GM19043 (cell line): ENCODE measurements around the gene DMD.

ENCODE experiments used
- ATAC-seq: cut with Tn5 transposase; IDR thresholded peaks from one replicate; pipeline ENCODE4 v1.9.1; 2021; ENCODE audit warnings: low read depth; ENCODE audit not compliant: unreplicated experiment

Gene DMD

DNA sequence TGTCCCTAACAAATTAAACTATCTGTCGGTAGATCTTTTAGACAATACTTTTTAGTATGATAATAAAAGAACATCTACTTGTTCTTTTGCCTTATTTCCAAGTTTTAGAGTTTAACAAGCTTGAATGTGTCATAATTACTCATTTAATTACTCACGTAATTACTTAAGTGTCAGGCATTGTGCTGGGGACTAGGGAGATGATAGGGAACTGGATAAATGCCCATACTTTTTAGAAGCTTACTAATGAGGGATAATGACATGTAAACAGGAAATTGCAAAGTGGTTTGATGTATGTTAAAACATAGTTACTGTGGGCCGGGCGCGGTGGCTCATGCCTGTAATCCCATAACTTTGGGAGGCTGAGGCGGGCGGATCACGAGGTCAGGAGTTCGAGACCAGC is 158.3 kb downstream of the DMD start:
- ATAC-seq, result no peak

DNA sequence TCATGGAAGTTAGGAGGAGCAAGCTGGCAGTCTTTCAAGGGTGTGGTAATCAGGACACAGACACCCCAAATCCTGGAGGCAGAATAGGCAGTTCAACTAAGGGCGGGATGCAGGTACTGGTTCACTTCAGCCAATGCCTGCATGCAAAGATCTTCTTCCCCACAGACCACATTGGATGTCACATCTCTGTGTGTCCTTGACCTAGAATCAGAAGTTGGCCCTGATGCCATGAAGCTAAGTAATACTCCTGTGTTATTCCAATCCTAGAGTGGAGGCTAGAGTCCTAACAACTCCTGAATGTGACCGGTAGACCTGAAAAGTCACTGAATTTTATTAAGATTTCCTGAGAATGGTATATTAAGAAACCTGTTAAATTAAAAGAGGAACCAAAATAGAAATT is 165.5 kb downstream of the DMD start:
- ATAC-seq, result no peak

DNA sequence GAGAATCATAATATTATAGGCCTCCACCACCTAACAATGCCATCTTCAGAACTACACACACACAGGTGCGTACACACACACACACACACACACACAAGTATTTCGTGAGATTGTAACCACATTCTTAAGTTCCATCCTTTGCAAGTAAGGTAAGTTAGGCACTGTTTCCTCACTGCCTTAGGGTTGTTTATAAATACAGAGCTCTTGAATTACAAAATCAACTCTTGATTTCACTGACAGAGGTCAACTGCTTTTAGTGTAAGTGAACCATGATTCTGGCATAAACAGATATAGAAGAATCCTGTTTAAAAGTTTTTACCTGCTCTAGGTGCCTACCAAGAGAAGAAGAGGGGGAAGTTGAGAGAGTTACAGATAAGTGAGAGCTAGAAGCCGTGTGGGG is 166.1 kb downstream of the DMD start:
- ATAC-seq, result no peak

DNA sequence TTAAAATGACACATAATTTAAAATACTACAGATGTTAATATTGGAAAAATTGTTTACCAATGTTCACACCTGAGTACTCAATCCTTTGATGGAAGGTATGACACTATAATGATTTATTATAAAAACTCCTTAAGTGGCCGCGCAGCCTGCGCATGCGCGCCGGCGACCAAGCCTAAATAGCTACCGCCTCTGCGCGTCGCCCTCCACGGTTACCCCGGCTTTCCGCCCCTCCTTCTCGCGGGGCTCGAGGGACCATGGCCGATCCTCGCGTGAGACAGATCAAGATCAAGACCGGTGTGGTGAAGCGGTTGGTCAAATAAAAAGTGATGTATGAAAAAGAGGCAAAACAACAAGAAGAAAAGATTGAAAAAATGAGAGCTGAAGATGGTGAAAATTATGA is 170.2 kb downstream of the DMD start:
- ATAC-seq, result no peak

DNA sequence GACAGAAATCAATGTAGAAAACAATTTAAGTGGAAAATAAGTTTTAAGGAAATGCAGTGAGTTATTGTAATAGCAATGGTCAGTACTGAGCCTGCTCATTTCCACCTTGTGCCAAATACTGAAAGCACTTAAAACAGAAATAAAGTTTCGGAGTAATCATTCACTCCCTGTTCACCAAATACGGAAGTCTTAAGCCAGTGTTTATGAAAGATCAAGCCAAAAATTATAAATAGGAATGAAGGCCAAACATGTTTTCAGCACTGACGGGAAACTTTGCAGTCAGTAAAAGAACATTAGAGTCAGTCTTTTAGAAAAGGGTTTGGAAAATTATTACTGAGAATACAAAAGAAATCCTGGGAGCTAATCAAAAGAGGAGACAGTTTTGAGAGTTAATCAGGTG is 178.6 kb downstream of the DMD start:
- no peak for ATAC-seq

DNA sequence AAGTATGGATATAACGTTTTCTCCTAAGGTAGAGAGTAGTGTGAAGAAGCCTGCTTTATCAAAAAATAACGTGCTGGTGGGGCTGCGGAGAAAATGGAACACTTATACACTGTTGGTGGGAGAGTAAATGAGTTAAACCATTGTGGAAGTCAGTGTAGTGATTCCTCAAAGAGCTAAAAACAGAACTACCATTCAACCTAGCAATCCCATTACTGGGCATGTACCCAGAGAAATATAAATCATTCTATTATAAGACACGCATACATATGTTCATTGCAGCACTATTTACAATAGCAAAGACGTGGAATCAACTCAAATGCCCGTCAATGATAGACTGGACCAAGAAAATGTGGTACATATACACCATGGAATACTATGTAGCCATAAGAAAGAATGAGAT is 196.4 kb downstream of the DMD start:
- no peak for ATAC-seq

DNA sequence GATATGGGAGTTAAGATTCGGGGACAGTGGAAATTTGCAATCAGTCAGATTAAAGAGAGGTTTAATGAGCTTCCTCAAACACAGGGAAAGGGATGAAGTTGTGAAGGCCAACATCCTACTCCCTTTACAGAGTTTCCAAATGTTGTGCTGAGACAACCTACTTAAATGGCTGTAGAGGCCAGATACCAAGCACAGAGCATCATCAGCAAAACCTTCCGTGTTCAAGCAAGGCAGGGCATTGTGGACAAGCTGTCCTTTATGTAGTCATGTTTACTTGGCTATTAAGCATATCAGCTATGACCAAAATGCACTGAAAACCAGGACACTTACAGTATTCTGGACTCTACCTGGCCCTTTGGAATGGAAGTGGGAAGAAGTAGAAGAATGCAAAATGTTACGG is 197.3 kb downstream of the DMD start:
- ATAC-seq, result no peak

DNA sequence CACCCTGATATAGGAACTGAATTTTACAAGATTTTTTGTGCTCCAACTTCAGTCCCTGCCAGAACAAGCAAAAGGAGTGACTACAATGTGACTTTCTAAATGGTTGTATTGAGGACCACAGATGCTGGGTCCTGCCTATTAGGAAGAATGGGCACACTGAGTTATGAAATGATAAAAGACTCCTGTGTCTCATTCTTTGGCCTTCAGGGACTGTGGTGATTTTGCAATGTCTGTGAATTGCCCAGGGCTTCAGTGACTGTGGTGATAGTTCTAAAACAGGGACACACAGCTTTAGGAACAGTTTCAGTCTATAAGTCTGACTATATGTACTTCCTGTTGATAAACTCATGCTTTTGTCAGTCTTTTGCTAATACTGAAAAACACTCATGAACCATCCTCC is 210.2 kb downstream of the DMD start:
- no peak for ATAC-seq

DNA sequence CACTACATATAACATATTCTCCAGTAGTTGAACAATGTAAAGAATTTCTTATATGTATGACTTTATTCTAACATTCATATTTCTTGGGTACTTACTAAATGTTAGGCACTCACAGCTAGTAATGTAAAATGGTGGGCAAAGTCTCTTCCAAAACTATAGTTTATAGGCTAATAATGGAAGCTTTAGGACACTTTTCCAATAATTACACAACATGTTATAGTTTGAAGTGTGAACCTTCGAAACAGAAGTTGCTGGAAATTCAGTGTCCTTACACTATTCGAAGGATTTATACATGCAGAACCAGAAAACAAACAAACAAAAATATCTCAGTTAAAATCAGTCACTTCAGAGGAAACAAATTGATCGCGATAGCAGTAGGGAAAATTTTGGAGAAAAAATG is 212.6 kb downstream of the DMD start:
- no peak for ATAC-seq

DNA sequence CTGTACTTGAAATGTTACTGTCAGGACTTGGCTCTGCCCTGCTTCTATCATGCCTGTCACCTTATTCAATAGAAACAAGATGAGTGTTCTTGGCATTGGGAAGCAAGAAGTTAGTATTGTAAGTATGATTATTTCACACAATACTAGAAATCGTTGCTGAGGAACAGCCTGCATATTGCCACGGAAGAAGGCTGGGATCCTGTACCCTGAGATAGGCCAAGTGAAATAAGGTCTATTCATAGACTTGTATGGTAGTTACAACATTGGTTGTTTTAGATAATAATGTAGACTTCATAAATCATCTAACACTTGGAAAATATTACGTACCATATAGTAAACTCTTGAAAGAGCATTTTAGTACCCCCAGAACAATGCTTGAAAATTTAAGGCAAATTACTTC is 215.9 kb downstream of the DMD start:
- no peak for ATAC-seq

DNA sequence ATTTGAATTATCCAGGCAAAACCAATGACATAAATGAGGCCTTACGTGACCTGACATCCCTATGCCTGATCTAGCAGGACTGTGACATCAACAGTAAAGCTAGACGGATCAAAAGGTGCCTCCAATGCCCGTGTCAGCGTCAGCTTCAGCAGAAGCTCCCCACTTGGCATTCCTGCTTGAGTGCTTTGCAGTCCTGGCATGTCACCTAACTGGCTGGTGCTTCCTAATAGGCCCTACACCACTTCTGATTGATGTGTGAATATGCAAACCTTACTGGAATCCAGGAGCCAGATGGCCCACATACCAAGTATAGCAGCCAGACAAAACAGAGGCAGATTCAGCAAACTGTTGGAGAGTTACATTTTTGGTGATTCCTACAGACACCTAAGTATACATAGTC is 224.2 kb downstream of the DMD start:
- no peak for ATAC-seq

DNA sequence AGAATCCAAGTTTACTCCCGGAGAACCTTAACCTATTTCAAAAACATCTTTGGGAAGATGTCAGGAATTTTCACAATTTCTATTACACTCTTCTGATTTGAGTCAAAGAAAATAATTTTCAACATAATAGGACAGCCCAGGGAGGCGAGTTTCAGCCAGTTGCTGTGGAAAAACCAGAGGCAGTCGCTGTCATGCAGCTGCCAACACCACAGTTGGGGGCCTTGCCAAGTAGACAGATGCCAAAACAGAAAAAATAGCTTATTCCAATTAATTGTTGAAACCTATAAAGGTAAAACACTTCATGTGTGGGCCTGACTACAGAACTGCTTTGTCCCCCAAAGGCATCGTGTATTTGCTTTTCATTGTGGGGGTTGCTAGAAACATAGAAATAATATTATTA is 225.8 kb downstream of the DMD start:
- no peak for ATAC-seq

DNA sequence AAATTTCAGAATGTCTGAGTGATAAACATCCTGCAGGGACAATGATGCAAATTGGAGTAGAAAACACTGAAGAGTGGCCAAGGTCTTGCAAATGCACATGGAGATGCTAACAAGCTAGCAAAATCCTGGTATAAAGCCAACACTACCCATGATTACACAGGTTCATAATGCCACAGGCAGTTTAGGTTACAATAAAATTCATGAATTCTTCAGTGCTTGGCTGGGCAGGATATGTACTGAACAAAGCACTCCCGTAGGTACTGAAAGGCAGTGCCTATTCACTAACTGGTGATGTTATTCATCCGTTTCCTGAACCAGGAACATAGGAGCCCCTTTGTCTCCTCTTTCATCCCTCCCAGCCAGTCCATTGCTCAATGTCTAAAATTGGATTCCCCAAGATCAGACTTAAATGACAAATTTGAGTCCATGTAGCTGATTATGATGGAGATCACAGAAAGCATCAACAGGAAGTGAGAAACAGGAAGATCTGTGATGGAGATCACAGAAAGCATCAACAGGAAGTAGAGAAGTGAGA is 244.5 kb downstream of the DMD start:
- ATAC-seq, result no peak

DNA sequence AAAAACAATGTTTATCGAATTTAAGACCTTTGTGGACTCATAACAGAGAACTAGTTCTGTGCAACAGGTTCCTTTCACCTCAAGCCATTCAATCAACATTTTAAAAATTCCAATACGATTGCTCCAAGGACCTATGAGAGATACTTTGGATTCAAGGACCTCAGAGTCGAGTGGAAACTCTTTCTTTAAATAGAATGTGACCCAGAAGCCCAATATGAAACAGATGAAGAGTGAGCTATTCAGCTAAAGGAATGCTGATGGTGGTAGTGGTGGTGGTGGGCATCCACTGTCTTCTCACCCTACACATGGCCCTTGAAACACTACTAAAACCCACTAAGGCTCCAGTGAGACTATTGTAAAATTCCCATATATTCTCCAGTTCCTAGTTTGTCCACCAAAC is 257.2 kb downstream of the DMD start:
- ATAC-seq, result no peak

DNA sequence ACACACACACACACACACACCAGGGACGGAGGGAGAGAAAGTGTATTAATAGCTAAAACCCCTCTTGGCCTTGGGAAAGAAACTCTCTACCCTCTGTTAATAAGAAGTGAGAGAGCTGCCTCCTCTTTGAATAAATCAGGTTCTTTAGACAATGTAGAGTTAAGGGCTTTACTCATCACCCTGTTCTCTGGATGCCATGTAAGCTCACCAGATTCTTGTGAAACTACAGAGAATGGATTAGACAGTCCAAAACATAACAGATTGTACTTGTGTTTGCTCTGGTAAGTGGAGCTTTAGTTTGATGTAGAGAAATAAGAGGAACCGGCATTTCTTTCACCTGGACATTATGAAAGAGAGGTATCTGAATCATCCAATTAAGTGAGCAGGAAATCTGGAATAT is 263.2 kb downstream of the DMD start:
- no peak for ATAC-seq

DNA sequence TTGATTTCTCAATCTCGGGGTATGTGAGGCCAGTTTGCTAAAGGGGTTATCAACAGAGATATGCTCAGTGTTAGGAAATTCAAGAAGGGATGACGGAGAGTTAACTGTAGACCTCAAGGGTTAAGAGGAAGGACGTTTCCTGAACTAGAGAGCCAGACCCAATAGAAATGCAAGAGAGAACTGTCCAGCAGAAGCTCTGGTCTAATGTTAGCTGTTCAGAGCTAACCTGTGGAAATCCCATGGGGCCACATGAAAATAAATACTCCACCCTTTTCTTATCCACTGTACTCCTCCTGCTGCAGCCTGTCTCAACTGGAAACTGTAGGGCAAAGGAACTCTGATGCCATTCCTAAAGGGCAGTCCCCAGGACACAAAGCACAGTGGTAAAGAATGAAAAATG is 274.3 kb downstream of the DMD start:
- ATAC-seq, result no peak

DNA sequence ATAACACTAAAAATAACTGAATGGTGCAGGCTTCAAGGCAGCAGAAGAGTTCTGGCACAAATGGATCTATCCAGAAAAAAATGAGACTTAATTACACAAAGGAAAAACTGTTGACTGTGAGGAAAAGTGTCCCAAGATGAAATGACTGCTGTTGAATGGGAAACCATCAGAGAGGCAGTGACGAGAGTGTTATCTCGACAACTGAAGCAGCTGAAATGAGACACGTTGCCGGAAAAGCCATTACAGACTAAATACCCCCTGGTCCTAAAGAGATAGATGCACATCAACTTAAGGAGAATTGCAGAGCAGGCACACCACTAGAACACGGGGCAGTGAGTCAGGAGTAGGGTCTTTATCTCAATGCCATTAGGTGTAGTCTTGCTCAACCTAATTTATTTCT is 277.8 kb downstream of the DMD start:
- no peak for ATAC-seq

DNA sequence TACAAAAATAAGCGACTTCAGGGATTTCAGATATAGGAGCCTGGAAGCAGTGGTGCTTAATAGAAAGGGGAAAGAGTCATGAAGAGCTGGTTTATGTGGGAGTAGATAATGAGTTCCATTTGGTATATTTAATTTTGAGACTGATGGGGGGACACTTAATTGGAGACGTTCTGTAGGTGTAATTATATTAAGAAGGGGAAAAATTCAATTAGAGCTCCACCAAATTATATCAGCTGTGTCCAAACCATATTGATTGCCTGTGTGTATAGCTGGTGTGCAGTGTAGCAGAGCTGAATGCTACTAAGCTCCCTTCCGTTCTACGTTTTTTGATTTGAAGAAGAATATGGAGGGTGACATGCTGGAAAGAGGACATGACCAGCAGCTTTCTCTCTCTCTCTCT is 282.3 kb downstream of the DMD start:
- ATAC-seq, result no peak

DNA sequence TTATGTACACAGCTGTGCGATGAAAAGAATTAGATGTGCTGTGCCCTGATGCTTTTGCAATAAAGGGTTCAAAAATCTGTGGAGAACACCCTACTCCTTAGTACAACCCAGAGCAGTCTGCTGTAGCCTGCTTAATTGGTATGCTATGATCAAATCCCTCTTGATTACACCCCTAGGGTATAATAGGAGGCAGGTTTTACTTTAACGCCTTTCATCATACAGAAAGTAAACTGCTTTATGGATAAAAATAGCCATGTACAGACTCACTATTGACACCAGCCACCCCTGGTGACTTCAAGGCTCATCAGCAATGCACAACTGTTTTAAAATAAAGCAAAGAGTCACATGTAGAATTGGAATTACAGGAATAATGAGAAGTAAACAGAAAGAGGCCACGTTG is 315.3 kb downstream of the DMD start:
- no peak for ATAC-seq

DNA sequence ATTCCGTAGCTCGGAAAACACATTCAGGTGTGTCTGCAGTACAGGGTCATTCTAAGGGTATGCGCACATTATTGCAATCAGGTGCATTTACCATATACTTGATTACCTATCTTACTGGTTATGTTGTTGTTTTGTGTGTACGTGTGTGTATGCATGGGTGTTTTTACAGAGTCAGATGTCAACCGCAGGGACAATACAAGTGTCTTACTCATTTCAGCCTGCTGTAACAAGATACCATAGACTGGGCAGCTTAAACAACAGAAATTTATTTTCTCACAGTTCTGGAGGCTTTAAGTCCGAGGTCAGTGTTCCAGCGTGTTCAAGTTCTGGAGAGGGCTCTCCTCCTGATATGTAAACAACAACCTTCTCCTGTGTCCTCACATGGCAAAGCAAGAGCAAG is 316.7 kb downstream of the DMD start:
- no peak for ATAC-seq

DNA sequence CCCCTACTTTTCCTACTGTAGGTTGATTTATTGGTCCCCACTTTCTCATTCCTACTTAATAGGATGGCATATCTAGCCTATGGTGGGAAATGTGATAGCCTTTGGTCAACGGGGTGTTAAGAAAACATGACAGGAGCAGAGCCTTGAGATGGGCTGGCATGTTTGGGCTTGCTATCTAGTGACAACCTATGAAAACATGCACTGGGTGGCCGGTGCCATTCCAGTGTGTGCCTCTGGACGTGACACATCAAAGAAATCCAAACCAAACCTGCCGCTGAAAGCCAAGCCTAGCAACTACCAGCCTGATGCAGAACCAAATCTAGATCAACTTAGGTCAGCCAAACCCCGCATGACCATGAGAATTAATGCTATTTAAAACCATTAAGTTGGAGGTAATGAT is 317.6 kb downstream of the DMD start:
- ATAC-seq, result no peak

DNA sequence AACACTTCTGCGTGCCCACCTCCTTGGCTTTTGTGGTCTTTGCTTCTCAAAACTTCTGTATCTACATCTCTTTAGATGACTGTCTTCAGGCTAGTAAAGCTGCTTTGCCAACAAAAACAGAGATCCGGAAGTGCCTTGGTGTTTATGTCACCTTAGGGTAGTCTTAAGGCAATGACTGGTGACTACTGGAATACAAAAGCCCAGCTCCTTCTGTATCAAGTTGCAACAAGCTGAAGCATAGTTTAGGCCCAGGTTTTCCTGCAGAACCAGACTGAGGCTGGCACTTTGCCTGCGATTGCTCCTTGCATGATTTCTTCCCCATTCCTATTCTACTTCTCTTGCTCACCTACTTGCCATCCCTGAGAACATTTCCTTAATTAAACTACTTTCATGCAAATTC is 333.8 kb downstream of the DMD start:
- no peak for ATAC-seq

DNA sequence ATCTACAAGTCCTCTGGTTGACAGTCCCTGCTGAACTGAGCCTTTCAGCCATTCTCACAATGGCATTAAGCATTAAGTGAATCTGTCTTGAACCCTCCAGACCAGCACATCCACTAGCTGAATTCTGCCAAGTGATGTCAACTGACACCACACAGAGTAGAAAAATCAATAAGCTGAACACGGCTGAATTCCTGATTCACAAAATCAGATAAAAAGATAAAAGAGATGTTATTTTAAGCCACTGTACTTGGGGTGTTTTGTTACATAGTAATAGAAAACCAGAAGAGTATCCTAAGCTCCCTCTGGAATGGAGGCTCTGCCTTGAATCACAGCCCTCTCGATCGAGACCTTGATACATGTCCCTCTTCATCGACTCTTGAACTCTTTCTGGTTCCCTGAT is 336.5 kb downstream of the DMD start:
- ATAC-seq, result no peak

DNA sequence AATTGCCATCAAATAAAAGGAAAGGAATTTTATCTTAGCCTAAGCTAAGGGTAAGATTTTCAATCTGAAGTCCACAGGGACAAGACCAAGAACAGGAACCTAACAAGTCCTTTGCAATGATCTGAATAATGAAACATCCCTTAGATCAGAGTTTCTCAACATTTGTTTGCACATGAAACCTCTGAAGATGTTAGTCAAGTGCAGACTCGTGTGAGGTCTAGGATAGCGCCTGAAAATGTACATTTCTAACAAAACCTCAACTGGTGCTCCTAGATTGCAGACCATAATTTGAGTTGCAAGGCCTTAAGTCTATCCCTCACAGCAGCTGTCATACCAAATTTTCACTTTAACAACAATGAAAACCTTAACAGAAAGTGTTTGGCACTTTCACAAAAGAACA is 337.6 kb downstream of the DMD start:
- ATAC-seq, result no peak
